PC-9 (cell line): Measurements from ENCODE around the gene PTPN2. TPM values are rescaled to one million over a fixed set of nuclear protein-coding genes. Genes with fewer than 3 reads are reported as not detected.

Experiments
- BruUV-seq: library from RNA; stranded (reverse); fragments of 400-500 nt; replicated peaks from 2 replicates; lab custom pipeline; 2021; lab: Mats Ljungman, UMichigan
- CTCF ChIA-PET: fragments of 300-600 bp; sonication (Branson Sonifier 250); formaldehyde crosslinking; loops from one replicate; lab custom pipeline; 2022; ENCODE audit warnings: antibody characterized with exemption; lab: Charles Lee
- POLR2A ChIA-PET: fragments of 300-600 bp; sonication (Branson Sonifier 250); formaldehyde crosslinking; loops from one replicate; lab custom pipeline; 2022; ENCODE audit warnings: antibody characterized with exemption; ENCODE audit not compliant: unreplicated experiment; lab: Charles Lee
- DNase-seq, 2 experiments: peaks; one replicate each; pipeline versions ENCODE4 v3.0.0 to v3.0.0-alpha.2; 2015 to 2022; ENCODE audit warnings: mixed read lengths in 1 of 2
- H2AFZ ChIP-seq: fragments of 200-600 bp; sonication (generic); 2 replicates; pipeline ENCODE4 v1.8.1; 2017; ENCODE audit warnings: antibody characterized with exemption
- H3F3A ChIP-seq: fragments of 200-600 bp; sonication (generic); 2 replicates; pipeline ENCODE4 v1.8.1; 2017; ENCODE audit warnings: antibody characterized with exemption, mild to moderate bottlenecking, low read depth; ENCODE audit not compliant: insufficient read depth
- H3K27ac ChIP-seq: fragments of 200-600 bp; sonication (generic); 2 replicates; pipeline ENCODE4 v1.6.1; 2016; ENCODE audit warnings: mixed run types
- H3K27me3 ChIP-seq: fragments of 200-600 bp; sonication (generic); 2 replicates; pipeline ENCODE4 v1.6.1; 2016; ENCODE audit warnings: low read depth, mixed run types; ENCODE audit not compliant: insufficient read depth
- H3K36me3 ChIP-seq: fragments of 200-600 bp; sonication (generic); 2 replicates; pipeline ENCODE4 v1.6.1; 2016; ENCODE audit warnings: low read depth, mixed run types
- H3K4me1 ChIP-seq: fragments of 200-600 bp; sonication (generic); replicated peaks from 2 replicates; pipeline ENCODE4 v1.6.1; 2016; ENCODE audit warnings: mixed run types; ENCODE audit not compliant: insufficient read depth
- H3K4me2 ChIP-seq: fragments of 200-600 bp; sonication (generic); 2 replicates; pipeline ENCODE4 v1.6.1; 2017; ENCODE audit warnings: mixed run types
- H3K4me3 ChIP-seq: fragments of 200-600 bp; sonication (generic); 2 replicates; pipeline ENCODE4 v1.6.1; 2016; ENCODE audit warnings: mixed run types
- H3K79me2 ChIP-seq: fragments of 200-600 bp; sonication (generic); 2 replicates; pipeline ENCODE4 v1.6.1; 2017; ENCODE audit warnings: low read depth, mixed run types
- H3K9me2 ChIP-seq: fragments of 200-600 bp; sonication (generic); 2 replicates; pipeline ENCODE4 v1.8.1; 2017; ENCODE audit warnings: mild to moderate bottlenecking; ENCODE audit not compliant: insufficient read depth
- H3K9me3 ChIP-seq: fragments of 200-600 bp; sonication (generic); 2 replicates; pipeline ENCODE4 v1.8.1; 2016; ENCODE audit warnings: low read depth; ENCODE audit not compliant: insufficient read depth
- H4K20me1 ChIP-seq: fragments of 200-600 bp; sonication (generic); 2 replicates; pipeline ENCODE4 v1.8.1; 2017; ENCODE audit not compliant: insufficient read depth
- CTCF ChIP-seq: fragments of 200-600 bp; sonication (generic); conservative IDR thresholded peaks from 2 replicates; pipeline ENCODE4 v1.6.1; 2017; ENCODE audit warnings: mixed run types, antibody characterized with exemption, mild to moderate bottlenecking, moderate library complexity
- EZH2 ChIP-seq: fragments of 200-600 bp; sonication (generic); IDR thresholded peaks from 2 replicates; pipeline ENCODE4 v1.8.0; 2017; ENCODE audit warnings: antibody characterized with exemption, low read depth
- intact Hi-C: fragments of 100-400 bp; cut with micrococcal nuclease; formaldehyde crosslinking; loops from one replicate; pipeline ENCODE4 v1.10.0; 2022; ENCODE audit not compliant: unreplicated experiment
- total RNA-seq: library from RNA; stranded (reverse); gene quantifications from 2 replicates; pipeline ENCODE4 v1.2.3, GENCODE V29; 2021

PTPN2 gene
- total RNA-seq, 1 experiment from 2014 or later: 78.1 TPM

- Histone ChIP-seq H3K27me3 (no peaks in the 10 kb centered on the region), H3K79me2 (no peaks in the 10 kb centered on the region), H3K36me3 (no peaks in the 10 kb centered on the region), H3K27ac (no peak overlapping the region), H3K4me1 (peaks cover 7% of the 10 kb centered on the region; the same call in 1 of the 2 replicates), H3F3A (0 out of 2 replicates have a peak, but pooled peaks cover 3% of the 10 kb centered on the region), H4K20me1 (no peaks in the 10 kb centered on the region), H3K9me2 (no peaks in the 10 kb centered on the region), H3K4me2 (no peak overlapping the region), H3K9me3 (no peaks in the 10 kb centered on the region), H2AFZ (no peak overlapping the region), H3K4me3 (no peak overlapping the region)
- DNase-seq: no peak
- TF ChIP-seq EZH2: no peak
- no peak for TF ChIP-seq CTCF
- ChIA-PET CTCF (no interaction called here), POLR2A (no interaction called here)
- intact Hi-C loops: no loop called here
- BruUV-seq: no TSS peak
Measured at GRCh38 chr18:12928206-12928605, 44.2 kb upstream of the PTPN2 start.

GRCh38 chr18:12924616-12925015 is 40.6 kb upstream of the PTPN2 start:
- no TSS peak for BruUV-seq
- Histone ChIP-seq H3K27ac (no peak overlapping the region), H3K27me3 (no peaks in the 10 kb centered on the region), H3K4me3 (no peak overlapping the region), H3F3A (0 out of 2 replicates have a peak, but pooled peaks cover 3% of the 10 kb centered on the region), H3K4me1 (peaks cover 3% of the 10 kb centered on the region; the same call in 1 of the 2 replicates), H4K20me1 (no peaks in the 10 kb centered on the region), H3K36me3 (no peaks in the 10 kb centered on the region), H3K9me3 (no peaks in the 10 kb centered on the region), H3K9me2 (no peaks in the 10 kb centered on the region), H2AFZ (no peak overlapping the region), H3K79me2 (no peaks in the 10 kb centered on the region), H3K4me2 (no peak overlapping the region)
- ChIA-PET POLR2A (no interaction called here), CTCF (interaction anchor here (1.0 kb wide), 1 partner anchor 179 kb away, joined by 4 read pairs; no protein-coding TSS in a partner anchor)
- no peak for TF ChIP-seq EZH2
- TF ChIP-seq CTCF: no peak
- intact Hi-C loops: no loop called here
- DNase-seq: no peak

- no peak for DNase-seq
- BruUV-seq: no TSS peak
- Histone ChIP-seq H2AFZ (no peak overlapping the region), H3K79me2 (no peaks in the 10 kb centered on the region), H4K20me1 (no peaks in the 10 kb centered on the region), H3F3A (no peaks in the 10 kb centered on the region), H3K4me3 (no peak overlapping the region), H3K27me3 (no peaks in the 10 kb centered on the region), H3K9me3 (no peaks in the 10 kb centered on the region), H3K4me2 (no peak overlapping the region), H3K27ac (no peak overlapping the region), H3K4me1 (no peaks in the 10 kb centered on the region), H3K9me2 (no peaks in the 10 kb centered on the region), H3K36me3 (no peaks in the 10 kb centered on the region)
- intact Hi-C loops: no loop called here
- POLR2A ChIA-PET: interaction anchor here (0.7 kb wide), 1 partner anchor 10 kb away, joined by 5 read pairs; no protein-coding TSS in a partner anchor
- CTCF ChIA-PET: interaction anchor here (0.6 kb wide), 1 partner anchor 77 kb away, joined by 4 read pairs; no protein-coding TSS in a partner anchor
- TF ChIP-seq CTCF (no peak), EZH2 (no peak)
Measured at GRCh38 chr18:12922266-12922665, 38.2 kb upstream of the PTPN2 start.
